Subcutaneous adipose tissue (tissue), 4 donors: ENCODE measurements around the gene CLN6. TPM values are rescaled to one million over a fixed set of nuclear protein-coding genes. Genes with fewer than 3 reads are reported as not detected.

Experiments
- total RNA-seq, 4 donors: library from RNA; depleted of rRNA; stranded (reverse); fragments of >200 nt; gene quantifications; one replicate each; pipeline ENCODE4 v1.1.0, GENCODE V29; 2016
- TF ChIP-seq, protein P1 (sequence below): fragments of 450-650 bp; IDR thresholded peaks from one replicate; pipeline ENCODE4 v1.5.1; 2016; ENCODE audit warnings: low read depth, mild to moderate bottlenecking, control low read depth, antibody characterized with exemption, moderate library complexity

The CLN6 gene
- total RNA-seq, 4 donors from 2014 or later: 10.1 to 21.9 (median 17.2) TPM

DNA sequence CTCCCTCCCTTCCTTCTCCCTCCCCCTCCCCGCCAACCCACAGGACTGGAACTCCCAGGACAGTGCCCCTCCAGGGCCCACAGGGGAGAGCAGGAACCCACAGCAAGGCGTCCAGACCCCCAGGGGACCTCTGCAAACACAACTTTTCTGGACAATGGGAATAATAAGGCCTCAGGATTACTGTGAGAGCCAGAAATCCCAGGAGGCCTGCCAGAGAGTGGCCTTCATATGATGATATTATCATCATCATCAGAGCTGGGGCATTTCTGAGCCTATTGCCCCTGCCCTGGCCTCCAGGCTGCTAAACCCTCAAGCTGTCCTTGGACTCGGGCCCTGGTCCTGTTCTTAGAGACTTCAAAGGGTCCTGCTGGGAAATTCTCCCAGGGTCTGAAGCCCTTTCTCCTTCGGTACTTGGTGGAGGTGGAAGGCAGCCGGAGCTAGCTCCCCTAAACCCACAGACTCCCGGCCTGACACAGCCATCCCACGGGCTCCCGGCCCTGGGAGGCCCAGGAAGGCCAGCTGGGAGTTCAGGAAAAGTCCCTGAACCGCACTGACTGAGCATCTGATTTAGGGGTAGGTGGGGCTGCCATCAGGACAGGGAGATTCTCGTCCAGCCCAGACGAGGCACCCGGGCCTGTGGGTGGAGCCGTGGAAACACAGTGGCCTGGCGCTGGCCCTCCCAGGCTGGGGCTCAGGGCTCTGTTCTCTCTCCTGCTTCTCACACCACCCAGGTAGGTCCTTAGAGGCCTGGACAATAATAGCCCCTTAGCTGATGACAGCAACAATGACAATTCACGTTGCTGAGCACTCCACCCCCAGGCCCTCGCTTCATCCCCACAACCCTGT, 29.3 kb downstream of the CLN6 start:
- TF ChIP-seq, protein P1, sequence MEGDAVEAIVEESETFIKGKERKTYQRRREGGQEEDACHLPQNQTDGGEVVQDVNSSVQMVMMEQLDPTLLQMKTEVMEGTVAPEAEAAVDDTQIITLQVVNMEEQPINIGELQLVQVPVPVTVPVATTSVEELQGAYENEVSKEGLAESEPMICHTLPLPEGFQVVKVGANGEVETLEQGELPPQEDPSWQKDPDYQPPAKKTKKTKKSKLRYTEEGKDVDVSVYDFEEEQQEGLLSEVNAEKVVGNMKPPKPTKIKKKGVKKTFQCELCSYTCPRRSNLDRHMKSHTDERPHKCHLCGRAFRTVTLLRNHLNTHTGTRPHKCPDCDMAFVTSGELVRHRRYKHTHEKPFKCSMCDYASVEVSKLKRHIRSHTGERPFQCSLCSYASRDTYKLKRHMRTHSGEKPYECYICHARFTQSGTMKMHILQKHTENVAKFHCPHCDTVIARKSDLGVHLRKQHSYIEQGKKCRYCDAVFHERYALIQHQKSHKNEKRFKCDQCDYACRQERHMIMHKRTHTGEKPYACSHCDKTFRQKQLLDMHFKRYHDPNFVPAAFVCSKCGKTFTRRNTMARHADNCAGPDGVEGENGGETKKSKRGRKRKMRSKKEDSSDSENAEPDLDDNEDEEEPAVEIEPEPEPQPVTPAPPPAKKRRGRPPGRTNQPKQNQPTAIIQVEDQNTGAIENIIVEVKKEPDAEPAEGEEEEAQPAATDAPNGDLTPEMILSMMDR: no peak

DNA sequence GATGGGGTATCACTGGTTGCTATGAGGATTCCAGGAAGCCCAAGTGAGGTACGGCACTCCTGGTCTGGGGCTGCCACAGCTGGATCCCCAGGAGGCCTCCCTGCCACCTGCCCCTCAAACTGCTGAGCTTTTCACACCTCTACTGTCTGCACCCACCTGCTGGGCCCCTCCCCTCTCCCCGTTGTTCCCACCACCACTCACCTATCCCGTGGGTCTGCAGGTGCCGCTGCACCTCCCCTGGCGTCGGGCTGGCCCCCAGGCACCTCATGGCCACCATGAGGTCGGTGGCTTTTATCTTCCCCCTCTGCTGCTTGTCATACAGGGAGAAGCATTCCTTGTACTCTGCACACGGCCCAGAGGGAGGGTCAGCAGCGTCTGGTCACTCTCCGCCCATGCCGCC, 30.2 kb downstream of the CLN6 start:
- TF ChIP-seq, protein P1: no peak

DNA sequence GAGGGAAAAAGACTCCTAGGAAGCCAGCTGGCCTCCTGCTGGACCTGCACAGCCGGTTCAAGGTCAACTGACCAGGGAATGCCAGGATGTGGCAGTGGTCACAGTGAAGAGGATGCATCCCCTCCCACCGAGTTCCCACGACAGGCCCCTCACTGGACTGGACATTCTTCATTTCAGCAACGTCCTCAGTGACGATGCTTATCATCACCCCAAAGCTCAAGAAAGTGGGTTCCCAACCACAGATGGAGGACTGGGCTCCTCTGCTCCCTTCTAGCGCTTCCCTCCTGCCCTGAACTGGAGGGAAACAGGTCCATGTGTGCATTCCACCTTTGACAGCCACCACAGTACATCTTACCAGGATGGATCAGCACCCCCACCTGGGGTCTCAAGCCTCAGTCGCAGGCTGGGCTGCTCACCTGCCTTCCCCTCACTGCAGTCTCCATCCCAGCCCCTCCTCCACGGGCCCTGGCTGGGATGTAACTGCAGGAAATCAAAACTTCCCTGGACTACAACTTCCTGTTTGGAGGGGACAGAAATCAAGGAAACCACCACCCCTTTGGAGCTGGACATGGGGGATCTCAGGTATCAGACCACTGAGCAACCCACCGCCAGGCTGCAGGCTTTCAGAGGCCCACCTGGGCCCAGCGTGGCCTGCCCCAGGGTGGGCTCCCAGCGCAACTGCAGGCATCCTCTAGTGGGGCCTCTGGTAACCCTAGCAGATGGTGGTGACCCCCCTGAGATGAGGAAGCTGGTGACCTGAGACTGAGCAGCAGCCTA, 31.7 kb downstream of the CLN6 start:
- TF ChIP-seq, protein P1: no peak

DNA sequence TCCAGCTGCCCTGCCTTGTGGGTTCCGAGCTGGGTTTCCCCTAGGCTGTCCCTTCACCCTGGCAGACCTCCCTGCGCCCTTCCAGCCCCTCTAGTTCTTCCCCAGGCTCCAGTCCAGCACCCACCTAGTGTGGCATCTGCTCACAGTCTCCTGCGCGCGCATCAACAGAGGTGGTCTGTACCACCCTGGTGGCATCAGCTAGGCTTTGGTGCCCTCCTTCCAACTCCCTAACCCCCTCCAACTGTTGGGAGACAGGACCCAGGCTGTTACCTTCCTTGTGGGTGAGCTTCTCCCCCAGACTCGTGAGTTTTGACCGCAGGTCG, 32.4 kb downstream of the CLN6 start:
- TF ChIP-seq, protein P1: no peak

DNA sequence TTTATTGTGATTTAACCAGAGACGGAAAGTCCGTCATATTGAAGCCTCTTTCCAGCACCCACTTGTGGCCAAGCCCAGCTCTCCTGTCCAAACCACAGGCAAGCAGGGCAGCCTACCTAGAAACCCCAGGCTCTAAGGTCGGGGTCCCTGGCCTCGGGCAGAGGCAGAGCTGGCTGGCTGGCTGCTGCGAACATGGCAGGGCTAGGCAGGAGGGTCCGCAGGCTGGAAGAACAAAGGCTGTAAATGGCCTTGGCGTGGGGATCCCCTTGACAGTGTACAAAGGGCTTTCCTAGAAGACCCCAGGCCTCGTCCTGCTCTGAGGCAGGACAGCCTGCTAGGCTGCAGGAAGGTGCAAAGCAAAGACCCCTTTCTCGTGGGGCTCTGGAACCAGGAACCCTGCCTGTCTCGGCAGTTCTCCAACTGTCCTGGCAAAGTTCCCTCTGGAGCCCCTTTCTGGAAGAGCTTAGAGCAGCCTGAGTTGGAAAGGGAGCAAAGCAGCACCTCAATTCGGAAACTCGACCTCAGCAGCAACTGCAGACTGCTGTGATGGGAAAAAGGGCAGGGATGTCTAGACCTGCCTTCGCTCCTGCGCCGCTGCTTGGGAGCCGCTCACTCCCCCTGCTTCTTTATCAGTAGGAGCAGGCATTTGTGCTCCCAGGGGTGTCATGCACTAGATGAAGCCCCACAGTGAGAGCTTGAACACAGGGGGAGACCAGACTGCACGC, 32.9 kb downstream of the CLN6 start:
- TF ChIP-seq, protein P1: no peak

DNA sequence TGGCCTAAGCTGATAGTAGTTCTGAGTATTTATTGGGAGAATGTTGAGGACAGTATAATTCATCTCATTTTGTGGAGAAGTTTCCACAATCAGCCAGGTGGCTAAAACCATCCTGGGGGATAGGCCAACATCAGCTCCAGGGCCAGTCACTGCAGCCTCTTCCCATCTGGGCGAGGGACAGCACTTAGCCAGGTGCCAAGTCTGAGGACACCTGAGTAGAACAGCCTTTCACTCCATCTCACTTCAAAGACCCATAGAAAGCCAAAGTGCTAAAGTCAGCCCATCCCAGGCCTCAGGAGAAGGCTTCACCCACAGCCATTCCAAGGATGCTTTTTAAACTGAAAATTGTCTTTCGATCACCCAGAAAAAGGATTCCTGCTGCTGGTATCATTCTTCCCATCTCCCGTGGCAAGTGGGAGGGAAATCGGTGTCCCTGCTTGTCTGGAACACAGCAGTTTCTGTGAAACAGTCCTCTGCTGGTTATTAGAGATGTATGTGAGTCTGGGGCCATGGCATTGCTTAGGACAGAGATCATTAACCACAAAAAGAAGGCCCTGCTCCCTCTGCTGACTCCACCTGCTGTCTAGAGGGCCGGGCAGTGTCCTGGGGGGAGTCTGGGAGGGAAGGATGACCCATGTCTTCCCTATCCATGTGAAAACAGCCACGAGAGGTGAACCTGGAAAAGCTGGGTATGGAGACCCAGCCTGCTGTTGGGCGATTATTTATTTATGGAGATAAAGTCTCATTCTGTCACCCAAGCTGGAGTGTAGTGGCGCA, 34.0 kb downstream of the CLN6 start:
- TF ChIP-seq, protein P1: no peak
